Measurements from ENCODE around the gene EFCAB6.

EFCAB6 gene

DNA sequence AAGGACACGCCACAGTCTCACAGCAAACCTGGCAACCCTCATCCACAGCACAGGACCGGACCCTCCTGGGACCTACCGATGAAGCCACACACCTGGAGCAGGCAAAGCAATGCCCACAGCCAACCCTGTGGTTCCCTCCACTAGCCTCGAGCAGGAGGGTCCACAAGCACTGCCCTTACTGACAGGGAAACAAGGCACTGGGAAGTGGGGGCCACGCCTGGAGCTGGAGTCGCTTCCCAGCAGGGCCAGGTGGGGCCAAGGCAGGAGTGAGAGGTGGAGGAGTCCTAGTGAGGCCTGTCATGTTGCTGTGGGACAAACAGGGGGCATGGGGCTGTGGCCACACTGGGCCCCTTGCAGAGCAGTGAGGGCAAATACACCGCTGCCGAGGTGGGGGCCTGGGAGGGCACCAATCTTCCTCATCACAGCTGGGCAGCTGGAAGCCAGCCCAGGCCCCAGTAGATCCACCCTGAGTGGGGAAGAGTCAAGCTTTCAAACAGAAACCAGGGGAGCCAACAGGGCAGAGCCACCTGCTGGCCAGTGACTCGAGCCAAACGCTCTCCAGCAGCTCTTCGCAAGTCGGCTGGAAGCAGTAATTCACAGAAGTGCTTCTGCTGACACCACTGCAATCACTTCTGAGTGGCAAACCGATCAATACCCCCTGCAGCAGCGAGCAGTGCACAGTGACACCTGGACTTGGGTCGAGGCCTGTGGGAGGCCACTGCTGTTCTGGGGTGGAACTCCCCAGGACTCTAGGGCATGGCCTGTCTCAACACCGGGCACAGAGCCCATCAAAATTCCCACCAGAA is 36.5 kb upstream of the EFCAB6 start:
- DNase-seq = peak in 1 of 14 donors; percentile 32

DNA sequence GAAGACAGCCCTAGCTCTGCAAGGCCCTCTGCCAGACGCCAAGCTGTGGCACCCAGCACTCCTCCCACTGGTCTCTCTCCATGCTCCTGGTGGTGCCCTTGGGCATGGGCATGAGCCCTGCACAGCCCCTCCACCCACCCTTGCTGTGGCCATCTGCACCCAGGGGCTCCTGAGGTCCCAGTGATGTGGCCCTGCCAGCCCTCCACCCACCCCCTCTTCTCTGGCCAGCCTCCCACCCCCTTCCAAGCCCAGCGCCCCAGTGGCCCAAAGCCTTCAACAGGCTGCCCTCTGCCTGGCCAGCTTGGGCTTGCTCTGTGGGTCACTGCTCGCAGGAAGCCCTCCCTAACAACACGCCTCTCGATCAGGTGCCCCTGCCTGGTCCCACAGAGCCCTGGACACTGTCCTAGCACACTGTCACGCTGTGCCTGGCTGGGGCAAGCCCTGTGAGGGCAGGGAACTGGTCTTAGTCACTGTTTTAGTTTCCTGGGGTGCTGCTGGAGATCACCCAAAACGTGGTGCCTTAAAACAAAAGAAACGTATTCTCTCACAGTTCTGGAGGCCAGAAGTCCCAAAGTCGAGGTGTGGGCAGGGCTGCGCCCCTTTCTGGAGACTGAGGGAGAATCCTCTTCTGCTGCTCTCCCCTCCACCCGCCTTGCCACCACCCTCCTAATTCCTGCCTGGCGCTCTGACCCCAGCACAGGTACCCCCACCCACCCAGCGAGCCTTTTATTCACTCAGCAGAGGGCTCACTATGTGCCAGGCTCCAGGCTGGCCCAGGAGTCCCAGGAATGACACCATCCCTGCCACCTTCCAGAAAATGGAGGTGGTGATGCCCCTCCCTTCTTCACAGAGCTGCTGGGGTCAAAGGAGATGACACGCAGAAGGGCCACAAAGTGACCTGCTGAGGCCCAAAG is 35.5 kb upstream of the EFCAB6 start:
- no peak for DNase-seq

DNA sequence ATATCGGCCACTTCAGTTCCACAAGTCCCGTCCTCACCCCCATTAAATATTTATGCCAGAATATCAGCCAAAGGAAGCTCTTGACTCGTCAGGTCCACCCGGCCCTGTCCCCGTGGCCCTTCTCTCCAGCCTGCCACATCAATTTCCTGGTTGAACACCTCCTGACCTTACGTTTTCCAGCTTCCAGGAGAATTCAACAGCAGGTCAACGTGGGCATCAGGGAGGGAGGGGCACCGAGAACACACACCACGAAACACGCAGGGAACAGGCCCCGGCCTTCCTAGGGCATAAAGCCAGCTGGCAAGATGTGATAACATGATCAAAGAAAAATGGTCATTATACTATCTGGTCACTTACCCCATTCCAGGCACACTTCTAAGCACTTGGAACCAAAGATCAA is 34.9 kb upstream of the EFCAB6 start:
- DNase-seq = no peak

DNA sequence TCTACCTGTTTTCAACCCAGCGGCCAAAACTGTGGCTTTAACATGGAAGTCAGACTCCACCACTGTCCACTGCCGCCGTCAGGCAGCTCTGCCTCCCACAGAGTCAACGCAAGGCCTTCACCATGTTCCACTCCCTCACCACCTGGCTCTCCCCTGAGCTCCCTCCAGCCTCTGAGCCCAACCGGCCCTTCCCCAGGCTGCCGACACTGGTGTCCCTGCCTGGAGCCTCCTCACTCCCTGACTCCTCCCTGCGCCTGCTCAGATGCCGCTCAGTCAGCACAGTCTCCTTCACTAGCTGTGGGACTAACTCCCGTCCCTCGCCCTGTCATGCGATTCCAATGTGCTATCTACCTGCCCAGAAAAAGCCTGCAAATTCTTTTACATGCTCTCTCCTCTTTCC is 33.9 kb upstream of the EFCAB6 start:
- no peak for DNase-seq

DNA sequence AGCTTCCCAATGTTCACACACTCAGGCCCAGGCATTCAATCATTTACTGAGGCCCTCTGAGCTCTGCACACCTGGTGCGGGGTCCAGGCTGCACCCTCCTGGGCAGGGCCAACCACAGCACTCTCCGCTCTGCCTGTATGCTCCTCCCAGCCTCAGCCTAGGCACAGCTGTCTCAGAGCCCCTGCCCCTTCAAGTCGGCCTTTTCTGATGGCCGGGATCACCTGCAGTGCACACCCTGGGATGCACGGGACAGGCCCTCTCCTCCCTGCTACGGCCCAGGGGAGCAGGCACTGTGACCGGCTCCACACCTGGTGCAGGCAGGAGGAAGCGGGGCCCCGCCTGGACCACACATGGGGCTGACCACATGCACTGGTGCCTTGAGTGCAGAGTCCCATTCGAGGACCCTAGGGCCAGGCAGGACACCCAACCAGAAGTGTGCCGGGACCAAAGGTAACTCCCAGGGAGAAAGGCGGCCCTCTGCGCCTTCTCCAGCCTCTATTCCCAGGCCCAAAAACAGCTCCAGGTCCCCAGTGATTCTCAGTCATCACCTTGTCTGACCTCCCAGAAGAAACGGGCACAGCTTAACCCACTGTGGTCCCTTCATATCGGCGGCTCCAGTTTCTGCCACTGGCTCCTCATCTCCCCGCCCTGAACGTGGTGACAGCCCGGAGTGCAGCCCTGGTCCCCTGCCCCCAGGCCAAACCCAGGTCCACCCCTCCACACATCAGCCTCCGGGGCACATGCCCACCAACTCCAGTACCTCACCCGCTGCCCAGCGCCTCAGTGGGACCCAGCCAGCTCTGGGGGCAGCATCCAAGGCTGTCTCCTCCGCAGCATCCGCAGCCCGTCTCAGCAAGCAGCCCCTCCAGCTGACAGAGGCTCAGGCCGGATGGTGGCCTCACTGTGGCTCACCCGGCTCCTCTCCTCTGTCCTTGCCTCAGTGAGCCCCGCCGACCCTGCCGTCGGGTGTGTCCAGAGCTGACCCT is 32.7 kb upstream of the EFCAB6 start:
- no peak for DNase-seq

DNA sequence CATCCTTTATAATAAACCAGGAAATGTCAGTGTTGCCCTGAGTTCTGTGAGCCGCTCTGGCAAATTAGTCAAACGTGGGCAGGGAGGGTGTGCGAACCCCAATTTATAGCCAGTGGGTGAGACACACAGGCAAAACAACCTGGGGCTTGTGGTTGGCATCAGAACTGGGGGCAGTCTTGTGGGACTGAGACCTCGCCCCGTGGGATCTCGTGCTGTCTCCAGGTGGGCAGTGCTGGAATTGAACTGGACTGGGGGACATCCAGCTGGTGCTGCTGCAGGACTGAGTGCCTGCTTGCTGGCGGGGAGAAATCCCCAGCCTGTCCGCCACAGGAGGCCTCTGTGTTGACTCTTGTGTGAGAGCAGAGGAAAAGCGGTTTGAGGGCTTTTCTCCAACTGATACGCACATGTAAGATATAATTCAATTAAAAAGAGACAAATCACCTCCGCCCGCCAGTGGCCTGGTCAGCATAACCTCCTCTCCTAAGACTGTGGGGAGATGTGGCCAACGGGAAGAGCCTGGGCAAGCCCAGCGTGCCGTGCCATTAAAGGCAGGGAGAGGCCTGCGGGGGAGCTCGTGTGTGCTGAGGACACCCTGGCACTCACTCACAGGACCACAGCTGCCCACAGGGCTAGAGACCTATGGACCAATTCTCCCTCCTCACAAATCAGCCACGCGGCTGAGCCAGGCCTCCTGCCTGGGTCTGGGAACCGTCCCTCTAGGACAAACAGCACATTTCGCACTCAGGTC is 31.9 kb upstream of the EFCAB6 start:
- DNase-seq = no peak

DNA sequence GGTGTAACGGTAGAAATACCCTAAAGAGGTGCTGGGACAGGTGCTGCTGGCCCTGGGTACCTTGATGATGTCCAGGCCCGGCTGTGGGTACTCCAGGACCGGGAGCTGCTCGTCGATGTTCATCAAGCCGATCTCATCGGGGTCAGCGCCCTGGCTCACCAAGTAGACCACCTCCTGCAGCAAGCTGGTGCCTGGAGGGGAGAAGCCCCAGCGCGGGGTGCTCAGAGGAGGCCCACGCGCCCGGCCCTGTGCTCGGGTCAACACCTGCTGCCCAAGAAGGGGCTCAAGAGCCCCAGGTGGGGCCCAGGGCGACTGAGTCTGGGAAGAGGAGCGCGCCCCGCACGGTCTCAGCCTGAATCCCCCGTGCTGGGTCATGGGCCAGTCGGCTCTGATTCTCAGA is 29.6 kb upstream of the EFCAB6 start:
- no peak for DNase-seq

DNA sequence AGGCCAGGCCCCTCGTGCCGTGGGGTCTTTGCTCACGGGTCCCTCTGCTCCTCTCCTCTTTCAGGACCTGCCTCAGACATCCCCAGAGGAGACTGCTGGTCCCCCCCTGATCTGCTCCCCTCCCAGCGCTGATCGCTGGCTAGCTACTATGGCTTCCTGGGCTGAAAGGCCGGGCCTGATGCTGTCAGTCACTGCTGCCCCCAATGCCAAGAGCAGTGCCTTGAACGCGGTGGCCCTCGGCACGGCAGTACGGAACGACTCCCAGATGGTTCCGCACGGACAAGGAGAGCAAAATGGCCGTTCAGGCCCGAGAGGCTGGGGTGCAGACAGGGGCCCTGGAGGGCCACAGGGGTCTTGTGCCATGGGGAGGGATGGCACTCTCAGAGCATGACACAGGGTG is 28.7 kb upstream of the EFCAB6 start:
- no peak for DNase-seq

DNA sequence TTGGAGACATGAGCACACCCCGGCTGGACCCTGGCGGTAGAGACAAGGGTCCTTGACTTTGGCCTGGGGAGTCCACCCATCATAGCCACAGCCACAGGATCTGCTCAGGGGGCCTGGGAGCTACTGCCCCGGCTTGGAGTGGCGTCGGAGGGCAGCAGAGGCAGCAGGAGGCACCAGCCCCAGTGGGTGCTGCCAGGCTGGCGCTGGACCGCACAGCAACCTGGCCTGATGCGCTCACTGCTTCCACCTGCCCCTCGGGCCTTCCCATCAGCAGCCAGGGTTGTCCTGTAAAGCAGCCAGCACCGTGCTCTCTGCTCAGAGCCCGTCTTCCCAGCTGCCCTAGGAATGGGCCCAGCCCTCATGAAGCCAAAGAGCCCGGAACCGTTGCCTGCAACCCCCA is 28.3 kb upstream of the EFCAB6 start:
- no peak for DNase-seq

DNA sequence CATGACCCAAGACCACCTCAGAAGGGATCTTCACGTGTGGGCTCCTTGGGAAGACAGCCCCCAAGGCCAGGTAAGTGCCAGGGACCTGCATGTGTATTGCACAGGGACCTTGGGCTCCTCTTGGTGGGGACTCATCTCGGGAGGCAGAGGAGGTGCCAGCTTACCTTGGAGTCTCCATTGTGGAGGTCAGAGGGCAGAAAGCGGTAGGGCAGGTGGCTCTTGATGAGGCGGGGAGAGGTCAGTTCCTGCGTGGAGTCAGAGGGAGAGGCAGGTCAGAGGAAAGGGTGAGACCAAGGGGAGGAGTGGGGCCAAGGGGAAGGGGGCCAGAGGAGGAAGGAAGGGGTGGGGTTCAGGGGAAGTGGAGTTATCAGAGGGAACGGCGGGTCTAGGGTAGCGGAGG is 27.7 kb upstream of the EFCAB6 start:
- DNase-seq = no peak

DNA sequence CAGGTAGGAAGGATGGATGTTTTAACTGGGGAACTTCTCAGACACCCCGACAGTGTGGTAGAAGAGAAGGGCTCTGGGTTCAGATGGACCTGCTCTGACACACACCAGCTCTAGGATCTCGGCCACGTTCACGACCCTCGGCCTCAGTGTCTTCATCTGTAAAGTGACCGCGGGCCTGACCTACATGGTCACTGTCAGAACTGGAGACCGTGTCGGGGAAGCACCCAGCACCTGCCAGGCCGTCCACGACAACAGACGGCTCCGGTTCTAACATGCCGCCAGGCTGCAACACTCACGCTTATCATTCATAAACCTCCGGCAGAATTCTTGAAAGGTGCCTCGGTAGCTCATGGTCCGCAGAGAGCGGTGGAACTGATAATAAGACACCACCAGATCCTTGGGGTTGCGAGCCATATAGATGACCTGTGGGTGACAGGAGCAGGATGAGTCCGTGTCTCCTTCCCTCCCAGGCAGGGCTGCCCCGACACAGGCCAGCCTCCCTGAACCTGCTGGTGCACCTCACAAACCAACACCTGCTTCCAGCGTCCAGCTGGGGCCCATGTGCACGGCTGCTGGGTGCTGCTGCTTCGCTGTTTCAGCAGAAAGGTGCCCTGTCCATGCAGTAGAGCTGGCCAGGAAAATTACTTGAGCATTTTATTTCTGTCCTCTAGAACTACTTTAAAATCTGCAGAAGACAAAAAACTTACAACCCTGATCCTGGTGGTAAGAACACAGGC is 26.6 kb upstream of the EFCAB6 start:
- no peak for DNase-seq

DNA sequence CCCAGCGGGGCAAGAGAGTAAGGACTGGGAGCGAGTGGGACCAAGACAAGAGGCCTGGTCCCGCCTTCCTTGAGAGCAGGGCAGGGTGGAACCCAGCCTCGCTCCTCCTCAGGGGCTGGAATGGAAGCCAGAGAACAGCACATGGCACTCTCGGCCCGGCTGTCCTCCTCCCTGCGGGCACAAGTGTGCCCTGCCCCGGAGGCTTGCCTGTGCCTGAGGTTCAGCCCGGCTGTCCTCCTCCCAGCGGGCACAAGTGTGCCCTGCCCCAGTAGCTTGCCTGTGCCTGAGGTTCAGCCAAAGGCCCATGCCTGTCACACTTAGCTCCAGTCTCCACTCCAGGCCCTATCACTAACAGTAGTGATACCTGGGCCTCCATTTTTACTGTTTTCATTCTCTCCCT is 26.1 kb upstream of the EFCAB6 start:
- DNase-seq = no peak

DNA sequence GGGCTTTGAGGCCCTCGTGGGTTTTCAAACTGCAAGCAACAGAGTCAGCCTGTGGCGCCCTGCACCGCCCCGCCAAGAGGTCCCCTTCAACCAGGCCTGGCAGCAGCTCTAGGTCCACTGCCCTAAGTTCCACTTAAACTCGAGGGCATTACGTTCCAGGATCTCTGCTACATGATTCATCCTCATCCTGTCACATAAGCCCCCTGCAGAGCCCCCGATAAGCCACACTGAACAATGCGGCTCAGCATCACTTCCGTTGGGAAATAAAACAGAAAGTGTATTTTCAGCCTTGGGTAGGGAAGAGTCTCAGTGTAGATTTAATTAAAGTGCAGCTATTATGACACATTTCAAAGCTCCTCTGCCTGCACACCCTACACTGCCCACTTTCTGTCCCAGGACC is 25.6 kb upstream of the EFCAB6 start:
- DNase-seq = no peak

DNA sequence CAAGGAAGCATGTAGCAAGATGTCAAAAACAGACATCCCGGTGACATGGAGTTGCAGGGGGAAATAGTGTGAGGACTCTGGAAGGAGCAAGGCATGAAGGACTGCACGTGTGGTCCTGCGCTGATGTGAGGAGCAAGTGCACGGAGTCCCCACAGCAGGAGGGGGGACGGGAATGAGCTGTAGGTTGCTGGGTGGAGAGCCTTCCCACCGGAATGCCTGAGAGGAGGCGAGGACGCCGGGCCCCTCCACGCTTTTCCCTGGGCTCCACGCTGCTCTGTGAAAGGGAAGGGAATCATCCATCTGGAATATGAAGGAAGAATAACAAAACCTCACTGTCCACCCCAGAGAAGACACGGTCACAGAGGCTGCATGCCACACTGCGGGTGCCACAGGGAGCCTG is 23.6 kb upstream of the EFCAB6 start:
- DNase-seq = no peak

DNA sequence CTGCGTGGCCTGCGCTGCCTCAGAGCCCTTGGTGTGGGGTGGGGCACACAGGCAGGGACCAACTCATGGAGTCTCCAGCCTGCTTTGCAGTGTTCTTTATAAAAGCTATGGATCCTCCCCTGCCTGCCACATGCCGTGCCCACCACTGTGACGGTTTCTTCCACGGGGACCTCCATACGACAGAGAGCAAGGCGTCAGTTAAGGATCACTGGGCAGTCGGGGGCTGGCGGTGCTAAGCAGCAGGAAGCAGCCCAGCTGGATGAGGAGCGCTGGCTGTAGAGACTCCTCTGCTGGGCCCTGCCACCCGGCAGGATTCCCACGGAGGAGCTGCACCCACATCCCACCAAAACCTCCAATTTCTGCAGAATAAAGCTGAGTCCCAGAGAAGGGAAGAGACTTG is 23.1 kb upstream of the EFCAB6 start:
- DNase-seq = no peak

DNA sequence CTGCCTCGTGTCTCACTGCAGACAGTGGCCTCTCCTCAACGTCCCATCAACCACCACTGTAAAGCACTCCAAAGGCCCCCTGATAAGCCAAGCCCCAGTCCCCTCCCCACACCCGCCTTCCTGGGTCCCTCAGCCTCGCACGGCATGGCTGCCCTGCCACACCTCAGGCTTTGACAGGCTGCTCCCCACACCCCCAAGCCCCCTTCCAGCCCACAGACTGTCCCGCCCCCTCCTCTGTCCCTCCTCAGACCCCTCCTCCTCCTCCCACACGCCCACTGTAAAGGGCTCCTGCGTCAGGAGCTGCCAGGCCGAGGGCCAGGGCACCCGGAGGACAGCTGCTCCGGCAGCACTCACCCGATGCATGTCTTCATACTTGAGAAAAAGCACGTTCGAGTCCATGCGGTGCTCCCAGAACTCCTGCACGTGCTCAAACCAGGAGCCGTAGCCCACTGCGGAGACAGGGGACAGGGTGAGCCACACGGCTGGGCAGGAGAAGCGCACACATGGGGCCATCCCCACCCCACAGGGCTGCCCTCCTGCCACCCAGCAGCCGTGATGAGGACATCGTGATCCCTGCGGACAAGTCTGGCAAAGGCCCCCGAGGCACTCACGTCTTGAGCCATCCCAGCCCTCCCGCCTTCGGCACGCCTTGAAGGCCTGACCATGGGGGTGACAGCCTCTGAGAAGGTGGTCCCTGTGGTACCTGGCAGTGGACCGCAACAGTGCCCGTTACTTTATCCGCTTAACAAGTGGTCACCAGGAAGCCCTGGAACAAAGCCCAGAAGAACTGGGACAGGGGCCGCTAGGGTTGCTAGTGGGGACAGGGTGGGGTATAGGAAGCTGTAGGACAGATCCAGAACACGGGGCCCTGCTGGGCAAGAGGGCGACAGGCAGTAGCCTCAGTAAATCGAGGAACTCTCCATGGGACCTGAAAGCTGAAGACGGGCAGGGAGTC is 21.5 kb upstream of the EFCAB6 start:
- no peak for DNase-seq

DNA sequence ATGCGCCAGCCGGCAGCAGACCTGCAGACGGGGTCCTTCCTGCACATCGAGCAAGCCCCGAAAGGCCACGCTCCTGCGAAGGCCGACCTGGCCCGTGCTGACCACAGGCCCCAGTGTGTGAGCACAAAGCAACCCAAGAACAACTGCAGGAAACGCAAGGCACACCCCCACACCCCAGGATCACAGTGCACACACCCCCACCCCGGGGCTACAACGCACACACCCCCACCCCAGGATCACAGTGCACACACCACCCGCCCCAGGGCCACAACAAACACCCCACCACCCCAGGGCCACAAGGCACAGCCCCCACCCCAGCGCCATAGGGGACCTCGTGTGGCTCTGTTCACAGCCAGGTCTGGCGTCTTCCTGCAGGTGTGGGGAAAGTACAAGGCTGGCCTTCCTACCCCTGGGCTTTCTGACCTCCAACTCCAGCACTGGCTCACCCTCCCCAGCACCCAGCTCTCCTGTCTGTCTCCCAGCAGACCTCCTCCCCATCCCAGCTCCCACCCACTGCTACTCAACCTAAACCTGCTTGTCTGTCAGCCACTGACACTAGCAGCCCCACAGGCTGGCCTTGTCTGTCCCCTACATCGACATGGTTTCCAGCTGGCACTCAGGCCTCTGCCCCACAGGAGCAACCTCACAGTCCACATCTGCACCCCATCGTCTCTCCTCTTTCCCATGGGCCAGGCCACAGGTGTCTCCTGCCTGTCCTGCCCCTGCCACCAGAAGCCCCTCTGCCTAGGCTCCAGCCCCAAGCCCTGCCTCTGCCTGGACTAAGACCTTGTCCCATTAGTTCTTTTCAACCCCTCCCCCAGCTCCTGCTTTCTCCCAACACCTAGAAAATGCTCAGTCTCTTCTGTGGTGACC is 20.5 kb upstream of the EFCAB6 start:
- no peak for DNase-seq

DNA sequence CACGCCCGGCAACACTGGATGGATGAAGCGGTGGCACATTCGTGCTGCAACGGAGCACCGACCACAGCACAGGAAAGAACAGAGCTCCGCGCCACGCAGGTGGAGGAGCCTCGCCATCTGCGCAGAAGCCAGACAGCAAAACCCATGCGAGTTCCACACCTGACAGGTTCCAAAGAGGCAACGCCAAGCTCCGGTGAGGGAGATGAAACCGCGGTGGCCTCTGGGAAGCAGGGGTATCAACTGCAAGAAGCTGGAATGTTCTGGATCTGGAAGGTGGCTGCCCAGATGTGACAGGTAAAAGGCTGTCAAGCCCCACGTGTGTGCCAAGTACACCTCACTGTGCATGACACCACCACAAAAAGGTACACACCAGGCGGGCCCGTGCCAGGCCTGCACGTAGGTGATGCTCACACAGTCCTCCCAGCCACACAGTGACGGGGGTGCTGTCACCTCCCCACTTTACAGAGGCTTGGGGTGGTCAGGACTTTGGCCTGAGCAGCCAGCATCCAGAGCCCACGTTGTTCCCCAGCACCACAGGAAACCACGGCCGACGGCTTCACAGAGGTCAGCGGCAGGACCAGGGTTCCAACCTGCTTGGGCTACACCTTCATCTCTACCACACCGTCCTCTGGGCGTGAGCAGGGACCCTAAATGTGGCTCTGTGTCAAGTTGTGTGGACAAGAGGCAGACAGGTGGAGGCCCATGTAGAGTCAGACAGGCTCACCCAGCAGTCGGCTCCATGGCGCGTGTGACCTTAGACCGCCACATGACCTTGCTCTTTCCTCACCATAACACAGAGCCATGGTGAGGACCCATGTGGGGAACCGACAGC is 19.7 kb upstream of the EFCAB6 start:
- DNase-seq = no peak
